Measurements from ENCODE around the gene KRTAP10-7. TPM values are rescaled to one million over a fixed set of nuclear protein-coding genes. Genes with fewer than 3 reads are reported as not detected.
A peak's percentile ranks its signal among the peaks of the same experiment; 100 is the strongest.
"Not testable (repeated sequence)": the region's sequence is repeated elsewhere in the genome, so short reads cannot be mapped to it uniquely, and the experiment has no call there.

The KRTAP10-7 gene
- total and polyA plus RNA-seq, 2 of the 13 experiments (the other 11 are each of a cell fraction or from before 2014, with no cell fraction given), result not detected

GRCh38 chr21:44590311-44590721 lies 10.1 kb upstream of the KRTAP10-7 start:
- no peak overlapping the region for H3K27ac ChIP-seq (ENCODE audit: extremely low read length, insufficient read depth, low read length)
- H2AFZ ChIP-seq (ENCODE audit: low read length), result no peak overlapping the region
- in situ Hi-C loops (cut with HindIII; ENCODE audit: extremely low pct_ligation_motif_present, low pct_unique_long_range_greater_than_20kb), result no loop called here
- H3K27me3 ChIP-seq (ENCODE audit: control insufficient read depth in 1 of 2, insufficient read depth in 2 of 2, low read length in 2 of 2), result peaks cover 0 to 5% of the 10 kb centered on the region in 2 experiments; a peak in 1 of 5 replicates
- no peaks in the 10 kb centered on the region for H3K79me2 ChIP-seq (ENCODE audit: insufficient read depth, low read length)
- ChIA-PET POLR2A (no interaction called here), CTCF (ENCODE audit: low intra/inter-chr PET ratio, low total read pairs) (no interaction called here)
- FAIRE-seq, result no peak
- H3K9me3 ChIP-seq (ENCODE audit: low read length), result no peaks in the 10 kb centered on the region
- 33% methylated on average over 3 of the region's 10 CpGs for WGBS (ENCODE audit: low lambda C conversion rate)
- peak overlapping the region; percentile 36; the same call in 1 of the 2 replicates for H3K4me2 ChIP-seq (ENCODE audit: low read depth, low read length)
- H3K36me3 ChIP-seq (replicated peaks in 1 of 2; ENCODE audit: control insufficient read depth in 1 of 2, insufficient read depth in 2 of 2, low read length in 2 of 2), result no peaks in the 10 kb centered on the region
- intact Hi-C loops (cut with micrococcal nuclease; ENCODE audit: unreplicated experiment), result no loop called here
- no TSS peak for BruUV-seq (replicated peaks)
- H4K20me1 ChIP-seq (ENCODE audit: insufficient read depth, low read length), result no peaks in the 10 kb centered on the region
- H3K9ac ChIP-seq (ENCODE audit: insufficient read depth, low read depth, low read length), result no peak overlapping the region
- TF ChIP-seq MTA1 (CRISPR knock-in tag; IDR thresholded peaks at IDR 0.05; ENCODE audit: borderline replicate concordance), result peak; percentile 16; the same call in 1 of the 2 replicates
- no peak for TF ChIP-seq SIX1 (CRISPR knock-in tag; IDR thresholded peaks at IDR 0.05; ENCODE audit: borderline replicate concordance)
- TF ChIP-seq NFRKB (IDR thresholded peaks at IDR 0.05), result no peak
- no peak for DNase-seq (ENCODE audit: low spot score)
- ATAC-seq, result no peak
- peaks cover 48% of the 10 kb centered on the region for H3K4me1 ChIP-seq (ENCODE audit: insufficient read depth, low read length)
- no peak overlapping the region; a peak in 1 of 6 replicates for H3K4me3 ChIP-seq (replicated peaks in 1 of 3; ENCODE audit: insufficient read depth in 1 of 3, low read depth in 2 of 3, low read length in 3 of 3)

- ATAC-seq, result peak; percentile 65
- H3K9me3 ChIP-seq (ENCODE audit: low read length); CTCF ChIA-PET (ENCODE audit: low intra/inter-chr PET ratio, low total read pairs); POLR2A ChIA-PET; H3K27ac ChIP-seq (ENCODE audit: extremely low read length, insufficient read depth, low read length); BruUV-seq (replicated peaks); H4K20me1 ChIP-seq (ENCODE audit: insufficient read depth, low read length); H3K4me2 ChIP-seq (ENCODE audit: low read depth, low read length); H2AFZ ChIP-seq (ENCODE audit: low read length); H3K27me3 ChIP-seq (ENCODE audit: control insufficient read depth in 1 of 2, insufficient read depth in 2 of 2, low read length in 2 of 2); in situ Hi-C loops (cut with HindIII; ENCODE audit: extremely low pct_ligation_motif_present, low pct_unique_long_range_greater_than_20kb); FAIRE-seq; H3K79me2 ChIP-seq (ENCODE audit: insufficient read depth, low read length); H3K4me3 ChIP-seq (replicated peaks in 1 of 3; ENCODE audit: insufficient read depth in 1 of 3, low read depth in 2 of 3, low read length in 3 of 3); intact Hi-C loops (cut with micrococcal nuclease; ENCODE audit: unreplicated experiment); H3K9ac ChIP-seq (ENCODE audit: insufficient read depth, low read depth, low read length); H3K36me3 ChIP-seq (replicated peaks in 1 of 2; ENCODE audit: control insufficient read depth in 1 of 2, insufficient read depth in 2 of 2, low read length in 2 of 2); DNase-seq (ENCODE audit: low spot score): not testable (repeated sequence)
- TF ChIP-seq ZMYM3 (CRISPR knock-in tag; IDR thresholded peaks at IDR 0.05) (peak; percentile 94), GABPB1 (CRISPR knock-in tag; IDR thresholded peaks at IDR 0.05) (peak; percentile 26; the same call in 1 of the 2 replicates), ZNF687 (CRISPR knock-in tag; IDR thresholded peaks at IDR 0.05) (peak; percentile 62), HNRNPL (IDR thresholded peaks at IDR 0.05; ENCODE audit: low read depth, low read length) (0 out of 2 replicates have a peak, but pooled peaks have one; percentile 39), ZNF292 (CRISPR knock-in tag; IDR thresholded peaks at IDR 0.05; ENCODE audit: borderline replicate concordance, low read depth) (0 out of 2 replicates have a peak, but pooled peaks have one; percentile 36), MAX (IDR thresholded peaks at IDR 0.05) (0 out of 2 replicates have a peak, but pooled peaks have one; percentile 20)
- WGBS (ENCODE audit: low lambda C conversion rate), result 57% methylated on average over 17 of the region's 19 CpGs
- H3K4me1 ChIP-seq (ENCODE audit: insufficient read depth, low read length), result peaks cover 52% of the 10 kb centered on the region
These were observed 9.2 kb upstream of the KRTAP10-7 start for GRCh38 chr21:44590897-44591800.

Data from HepG2 (cell line).